Upper lobe of left lung (tissue), 4 donors: ENCODE results near the gene RELL1.

ENCODE experiments used
- CTCF ChIP-seq, 6 experiments: fragments of 450-650 bp in 4 of 6; fragments of 200-600 bp in 2 of 6; sonication (generic) in 2 of 6; IDR thresholded peaks; one replicate each; pipeline ENCODE4 v1.5.1; 2016 to 2019; ENCODE audit warnings: antibody characterized with exemption in 6 of 6
- POLR2A ChIP-seq, 4 donors: fragments of 450-650 bp; IDR thresholded peaks; one replicate each; pipeline ENCODE4 v1.5.1; 2016 to 2017; ENCODE audit warnings: antibody characterized with exemption in 4 of 4, mild to moderate bottlenecking in 2 of 4
- POLR2AphosphoS5 ChIP-seq, 2 donors: sonication (generic); formaldehyde crosslinking; IDR thresholded peaks; one replicate each; pipeline ENCODE4 v1.5.1; 2017; ENCODE audit warnings: antibody characterized with exemption in 2 of 2

- TF ChIP-seq POLR2A (IDR thresholded peaks at IDR 0.05), result no peak
- no peak for TF ChIP-seq CTCF (IDR thresholded peaks at IDR 0.05)
- TF ChIP-seq POLR2AphosphoS5 (IDR thresholded peaks at IDR 0.05), result no peak
These were observed 56.5 kb downstream of the RELL1 start for GRCh38 chr4:37629713-37630112.
